Measurements from ENCODE around the gene FLT1.

The FLT1 gene

GRCh38 chr13:28384789-28385188, 110.1 kb downstream of the FLT1 start:
- TF ChIP-seq CTCF (conservative IDR thresholded peaks at IDR 0.05; ENCODE audit: low read depth, low read length), result no peak
- H3K4me1 ChIP-seq (ENCODE audit: low read depth, poor library complexity, severe bottlenecking), result no peaks in the 10 kb centered on the region
- no peaks in the 10 kb centered on the region for H3K27me3 ChIP-seq (ENCODE audit: insufficient read depth, low read depth)
- H3K36me3 ChIP-seq (ENCODE audit: insufficient read depth), result no peaks in the 10 kb centered on the region
- H4K20me1 ChIP-seq (ENCODE audit: insufficient read depth), result no peaks in the 10 kb centered on the region
- no peak overlapping the region for H3K4me3 ChIP-seq (IDR thresholded peaks at IDR 0.05; ENCODE audit: insufficient read depth, low read depth, low read length)
- no peaks in the 10 kb centered on the region for H3K79me2 ChIP-seq (ENCODE audit: insufficient read depth, low read depth)
- no peak overlapping the region for H3K9ac ChIP-seq
- no peak overlapping the region for H2AFZ ChIP-seq (ENCODE audit: low read depth)
- H3K4me2 ChIP-seq, result no peak overlapping the region
- no peak overlapping the region for H3K27ac ChIP-seq

- Histone ChIP-seq H3K4me1 (ENCODE audit: low read depth, poor library complexity, severe bottlenecking) (no peaks in the 10 kb centered on the region), H4K20me1 (ENCODE audit: insufficient read depth) (no peaks in the 10 kb centered on the region), H3K4me2 (no peak overlapping the region), H2AFZ (ENCODE audit: low read depth) (no peak overlapping the region), H3K27me3 (ENCODE audit: insufficient read depth, low read depth) (no peaks in the 10 kb centered on the region), H3K27ac (no peak overlapping the region), H3K9ac (no peak overlapping the region), H3K36me3 (ENCODE audit: insufficient read depth) (no peaks in the 10 kb centered on the region), H3K79me2 (ENCODE audit: insufficient read depth, low read depth) (no peaks in the 10 kb centered on the region), H3K4me3 (IDR thresholded peaks at IDR 0.05; ENCODE audit: insufficient read depth, low read depth, low read length) (no peak overlapping the region)
- no peak for TF ChIP-seq CTCF (conservative IDR thresholded peaks at IDR 0.05; ENCODE audit: low read depth, low read length)
Observed at GRCh38 chr13:28380319-28380718, 114.6 kb downstream of the FLT1 start.

DNA sequence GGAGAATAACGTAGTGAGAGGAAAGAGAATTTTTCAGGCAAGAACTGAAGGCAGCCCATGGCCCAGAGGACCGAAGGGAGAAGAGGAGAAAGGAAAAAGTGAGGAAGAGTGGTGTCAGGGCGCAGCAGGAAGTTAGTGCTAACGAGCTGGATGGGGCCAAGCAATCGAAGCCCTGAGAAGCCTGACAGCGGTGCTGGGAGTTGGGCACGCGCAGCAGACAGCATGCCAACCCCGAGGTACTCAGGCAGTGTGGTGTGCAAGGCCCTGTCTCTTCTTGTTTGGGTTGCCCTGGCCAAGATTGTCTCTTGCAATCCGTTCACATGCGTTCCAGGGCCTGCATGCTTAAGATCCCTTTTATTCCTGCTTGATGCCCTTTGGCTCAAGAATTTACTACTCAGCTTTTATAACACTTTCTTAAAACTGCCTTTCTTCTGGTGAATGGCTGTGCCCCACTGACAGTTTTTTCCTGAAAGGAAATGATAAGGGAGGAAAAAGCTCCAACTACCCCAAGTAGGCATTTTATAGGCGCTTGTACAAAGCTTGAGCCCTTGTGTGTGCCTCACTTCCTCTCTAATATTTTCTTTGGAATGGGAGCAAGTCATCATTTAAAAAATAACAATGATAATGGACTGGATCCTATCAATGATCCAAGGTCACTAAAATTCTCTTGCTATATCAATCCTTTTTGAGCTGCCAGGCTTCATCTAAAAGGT, 115.4 kb downstream of the FLT1 start:
- no peaks in the 10 kb centered on the region for H4K20me1 ChIP-seq (ENCODE audit: insufficient read depth)
- no peak for TF ChIP-seq CTCF (conservative IDR thresholded peaks at IDR 0.05; ENCODE audit: low read depth, low read length)
- no peak overlapping the region for H3K4me3 ChIP-seq (IDR thresholded peaks at IDR 0.05; ENCODE audit: insufficient read depth, low read depth, low read length)
- H3K79me2 ChIP-seq (ENCODE audit: insufficient read depth, low read depth), result no peaks in the 10 kb centered on the region
- no peak overlapping the region for H3K27ac ChIP-seq
- H2AFZ ChIP-seq (ENCODE audit: low read depth), result no peak overlapping the region
- no peaks in the 10 kb centered on the region for H3K27me3 ChIP-seq (ENCODE audit: insufficient read depth, low read depth)
- H3K4me2 ChIP-seq, result no peak overlapping the region
- no peaks in the 10 kb centered on the region for H3K36me3 ChIP-seq (ENCODE audit: insufficient read depth)
- no peak overlapping the region for H3K9ac ChIP-seq
- H3K4me1 ChIP-seq (ENCODE audit: low read depth, poor library complexity, severe bottlenecking), result no peaks in the 10 kb centered on the region

GRCh38 chr13:28376604-28377003, 118.3 kb downstream of the FLT1 start:
- Histone ChIP-seq H3K27me3 (ENCODE audit: insufficient read depth, low read depth) (no peaks in the 10 kb centered on the region), H3K9ac (no peak overlapping the region), H4K20me1 (ENCODE audit: insufficient read depth) (no peaks in the 10 kb centered on the region), H3K4me2 (no peak overlapping the region), H2AFZ (ENCODE audit: low read depth) (no peak overlapping the region), H3K4me3 (IDR thresholded peaks at IDR 0.05; ENCODE audit: insufficient read depth, low read depth, low read length) (no peak overlapping the region), H3K36me3 (ENCODE audit: insufficient read depth) (no peaks in the 10 kb centered on the region), H3K27ac (no peak overlapping the region), H3K4me1 (ENCODE audit: low read depth, poor library complexity, severe bottlenecking) (no peaks in the 10 kb centered on the region), H3K79me2 (ENCODE audit: insufficient read depth, low read depth) (no peaks in the 10 kb centered on the region)
- TF ChIP-seq CTCF (conservative IDR thresholded peaks at IDR 0.05; ENCODE audit: low read depth, low read length), result no peak
